ENCODE data around the gene KANK3. TPM values are rescaled to one million over a fixed set of nuclear protein-coding genes. Genes with fewer than 3 reads are reported as not detected.
"Not testable (repeated sequence)": the region's sequence is repeated elsewhere in the genome, so short reads cannot be mapped to it uniquely, and the experiment has no call there.

KANK3 gene
- total RNA-seq, 2 experiments from 2014 or later: 0.11 to 0.22 TPM

GRCh38 chr19:8342316-8342683, 762 bp downstream of the KANK3 start:
- Histone ChIP-seq H3K4me1 (ENCODE audit: insufficient read depth, low read length, poor library complexity, severe bottlenecking) (peaks cover 5% of the 10 kb centered on the region), H4K20me1 (ENCODE audit: insufficient read depth, low read length) (no peaks in the 10 kb centered on the region), H2AFZ (ENCODE audit: low read length) (no peak overlapping the region), H3K9me2 (ENCODE audit: insufficient read depth, low read length) (no peaks in the 10 kb centered on the region), H3K4me3 (ENCODE audit: low read depth, low read length, poor library complexity, severe bottlenecking) (no peak overlapping the region), H3K4me2 (ENCODE audit: low read length) (no peak overlapping the region), H3K9me3 (ENCODE audit: low read length) (no peaks in the 10 kb centered on the region), H3K36me3 (ENCODE audit: insufficient read depth, low read length) (no peaks in the 10 kb centered on the region), H3K27ac (ENCODE audit: low read depth, low read length, poor library complexity, severe bottlenecking) (no peak overlapping the region), H3K79me2 (ENCODE audit: insufficient read depth, low read depth, low read length) (no peaks in the 10 kb centered on the region)
- intact Hi-C loops (cut with micrococcal nuclease; ENCODE audit: unreplicated experiment): no loop called here
- BruUV-seq (replicated peaks): no TSS peak
- TF ChIP-seq CTCF (conservative IDR thresholded peaks at IDR 0.05; ENCODE audit: low read length) (no peak), EZH2phosphoT487 (IDR thresholded peaks at IDR 0.05; ENCODE audit: borderline replicate concordance, low read depth, low read length) (no peak)
- ChIA-PET POLR2A (no interaction called here), CTCF (ENCODE audit: unreplicated experiment) (no interaction called here)
- no peak for DNase-seq (ENCODE audit: low spot score)

GRCh38 chr19:8341504-8341903, 1.6 kb downstream of the KANK3 start:
- DNase-seq (ENCODE audit: low spot score); H3K27ac ChIP-seq (ENCODE audit: low read depth, low read length, poor library complexity, severe bottlenecking); H3K9me2 ChIP-seq (ENCODE audit: insufficient read depth, low read length); H3K4me2 ChIP-seq (ENCODE audit: low read length); H3K79me2 ChIP-seq (ENCODE audit: insufficient read depth, low read depth, low read length); intact Hi-C loops (cut with micrococcal nuclease; ENCODE audit: unreplicated experiment); H3K36me3 ChIP-seq (ENCODE audit: insufficient read depth, low read length); H4K20me1 ChIP-seq (ENCODE audit: insufficient read depth, low read length); H3K9me3 ChIP-seq (ENCODE audit: low read length); H3K4me1 ChIP-seq (ENCODE audit: insufficient read depth, low read length, poor library complexity, severe bottlenecking); H3K4me3 ChIP-seq (ENCODE audit: low read depth, low read length, poor library complexity, severe bottlenecking); BruUV-seq (replicated peaks); CTCF ChIA-PET (ENCODE audit: unreplicated experiment); H2AFZ ChIP-seq (ENCODE audit: low read length): not testable (repeated sequence)
- POLR2A ChIA-PET: interaction anchor here (1.1 kb wide), 1 partner anchor 49 kb away, joined by 5 read pairs; the partner anchor contains the start of gene RAB11B

GRCh38 chr19:8340341-8341096, 2.5 kb downstream of the KANK3 start:
- Histone ChIP-seq H3K9me3 (ENCODE audit: low read length) (no peaks in the 10 kb centered on the region), H3K27ac (ENCODE audit: low read depth, low read length, poor library complexity, severe bottlenecking) (no peak overlapping the region), H3K79me2 (ENCODE audit: insufficient read depth, low read depth, low read length) (no peaks in the 10 kb centered on the region), H2AFZ (ENCODE audit: low read length) (no peak overlapping the region), H3K4me3 (ENCODE audit: low read depth, low read length, poor library complexity, severe bottlenecking) (no peak overlapping the region), H3K9me2 (ENCODE audit: insufficient read depth, low read length) (no peaks in the 10 kb centered on the region), H3K36me3 (ENCODE audit: insufficient read depth, low read length) (no peaks in the 10 kb centered on the region), H3K4me1 (ENCODE audit: insufficient read depth, low read length, poor library complexity, severe bottlenecking) (peaks cover 5% of the 10 kb centered on the region), H3K4me2 (ENCODE audit: low read length) (no peak overlapping the region), H4K20me1 (ENCODE audit: insufficient read depth, low read length) (no peaks in the 10 kb centered on the region)
- ChIA-PET POLR2A (no interaction called here), CTCF (ENCODE audit: unreplicated experiment) (no interaction called here)
- DNase-seq (ENCODE audit: low spot score): no peak
- intact Hi-C loops (cut with micrococcal nuclease; ENCODE audit: unreplicated experiment): no loop called here
- TF ChIP-seq CTCF (conservative IDR thresholded peaks at IDR 0.05; ENCODE audit: low read length) (no peak), EZH2phosphoT487 (IDR thresholded peaks at IDR 0.05; ENCODE audit: borderline replicate concordance, low read depth, low read length) (no peak)
- no TSS peak for BruUV-seq (replicated peaks)
